Measurements from ENCODE around the gene EXOSC5. TPM values are rescaled to one million over a fixed set of nuclear protein-coding genes. Genes with fewer than 3 reads are reported as not detected.

Gene EXOSC5
- total and polyA plus RNA-seq, 2 of the 13 experiments (the other 11 are each of a cell fraction or from before 2014, with no cell fraction given) = 24.1 to 26.5 TPM

GRCh38 chr19:41442473-41443355 is 45.6 kb upstream of the EXOSC5 start, which contains the start of gene ERICH4 (continued):
- TF ChIP-seq HNF4G (IDR thresholded peaks at IDR 0.05; ENCODE audit: borderline replicate concordance, low read depth, low read length) (no peak), HNF4G (CRISPR knock-in tag; IDR thresholded peaks at IDR 0.05; ENCODE audit: borderline replicate concordance, low read depth) (no peak), ZNF782 (CRISPR knock-in tag; IDR thresholded peaks at IDR 0.05; ENCODE audit: borderline replicate concordance) (0 out of 2 replicates have a peak, but pooled peaks have one; percentile 39), ZNF687 (CRISPR knock-in tag; IDR thresholded peaks at IDR 0.05) (peak; percentile 36), ELF1 (CRISPR knock-in tag; IDR thresholded peaks at IDR 0.05) (peak; percentile 42; the same call in 1 of the 2 replicates), CHD2 (IDR thresholded peaks at IDR 0.05; ENCODE audit: low read depth, low read length) (no peak), ZFX (CRISPR knock-in tag; IDR thresholded peaks at IDR 0.05; ENCODE audit: low read depth) (peak; percentile 39; the same call in 1 of the 2 replicates), ZNF263 (CRISPR knock-in tag; IDR thresholded peaks at IDR 0.05) (0 out of 2 replicates have a peak, but pooled peaks have one; percentile 15), ZNF317 (CRISPR knock-in tag; IDR thresholded peaks at IDR 0.05) (peak; percentile 94), HNF4A (CRISPR knock-in tag; IDR thresholded peaks at IDR 0.05) (peak; percentile 56; the same call in 1 of the 2 replicates), UBTF (CRISPR knock-in tag; IDR thresholded peaks at IDR 0.05) (0 out of 2 replicates have a peak, but pooled peaks have one; percentile 31), PHF8 (CRISPR knock-in tag; IDR thresholded peaks at IDR 0.05) (peak; percentile 26; the same call in 1 of the 2 replicates)
- TF ChIP-seq, protein P1, sequence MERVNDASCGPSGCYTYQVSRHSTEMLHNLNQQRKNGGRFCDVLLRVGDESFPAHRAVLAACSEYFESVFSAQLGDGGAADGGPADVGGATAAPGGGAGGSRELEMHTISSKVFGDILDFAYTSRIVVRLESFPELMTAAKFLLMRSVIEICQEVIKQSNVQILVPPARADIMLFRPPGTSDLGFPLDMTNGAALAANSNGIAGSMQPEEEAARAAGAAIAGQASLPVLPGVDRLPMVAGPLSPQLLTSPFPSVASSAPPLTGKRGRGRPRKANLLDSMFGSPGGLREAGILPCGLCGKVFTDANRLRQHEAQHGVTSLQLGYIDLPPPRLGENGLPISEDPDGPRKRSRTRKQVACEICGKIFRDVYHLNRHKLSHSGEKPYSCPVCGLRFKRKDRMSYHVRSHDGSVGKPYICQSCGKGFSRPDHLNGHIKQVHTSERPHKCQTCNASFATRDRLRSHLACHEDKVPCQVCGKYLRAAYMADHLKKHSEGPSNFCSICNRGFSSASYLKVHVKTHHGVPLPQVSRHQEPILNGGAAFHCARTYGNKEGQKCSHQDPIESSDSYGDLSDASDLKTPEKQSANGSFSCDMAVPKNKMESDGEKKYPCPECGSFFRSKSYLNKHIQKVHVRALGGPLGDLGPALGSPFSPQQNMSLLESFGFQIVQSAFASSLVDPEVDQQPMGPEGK (CRISPR knock-in tag; IDR thresholded peaks at IDR 0.05) = 0 out of 2 replicates have a peak, but pooled peaks have one; percentile 38
